ENCODE data around the gene HNF1A. TPM values are rescaled to one million over a fixed set of nuclear protein-coding genes. Genes with fewer than 3 reads are reported as not detected.

Gene HNF1A
- total and polyA plus RNA-seq, 2 of the 13 experiments (the other 11 are each of a cell fraction or from before 2014, with no cell fraction given): 13.4 to 34.7 TPM

DNA sequence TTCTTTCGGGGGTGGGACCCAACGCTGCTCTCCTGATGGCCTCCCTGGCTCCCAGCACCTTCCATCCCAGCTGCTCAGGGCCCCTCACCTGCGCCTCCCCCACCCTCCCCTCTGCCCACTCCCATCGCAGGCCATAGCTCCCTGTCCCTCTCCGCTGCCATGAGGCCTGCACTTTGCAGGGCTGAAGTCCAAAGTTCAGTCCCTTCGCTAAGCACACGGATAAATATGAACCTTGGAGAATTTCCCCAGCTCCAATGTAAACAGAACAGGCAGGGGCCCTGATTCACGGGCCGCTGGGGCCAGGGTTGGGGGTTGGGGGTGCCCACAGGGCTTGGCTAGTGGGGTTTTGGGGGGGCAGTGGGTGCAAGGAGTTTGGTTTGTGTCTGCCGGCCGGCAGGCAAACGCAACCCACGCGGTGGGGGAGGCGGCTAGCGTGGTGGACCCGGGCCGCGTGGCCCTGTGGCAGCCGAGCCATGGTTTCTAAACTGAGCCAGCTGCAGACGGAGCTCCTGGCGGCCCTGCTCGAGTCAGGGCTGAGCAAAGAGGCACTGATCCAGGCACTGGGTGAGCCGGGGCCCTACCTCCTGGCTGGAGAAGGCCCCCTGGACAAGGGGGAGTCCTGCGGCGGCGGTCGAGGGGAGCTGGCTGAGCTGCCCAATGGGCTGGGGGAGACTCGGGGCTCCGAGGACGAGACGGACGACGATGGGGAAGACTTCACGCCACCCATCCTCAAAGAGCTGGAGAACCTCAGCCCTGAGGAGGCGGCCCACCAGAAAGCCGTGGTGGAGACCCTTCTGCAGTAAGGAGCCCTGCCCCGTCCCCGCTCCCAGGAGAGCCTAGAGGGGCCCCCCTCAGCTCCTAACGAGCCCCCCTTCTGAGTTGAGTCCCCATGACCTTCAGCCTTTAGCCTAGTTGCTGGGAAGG is at the start of gene HNF1A (continued):
- TF ChIP-seq REST (IDR thresholded peaks at IDR 0.05; ENCODE audit: borderline replicate concordance in 1 of 2, low read depth in 1 of 2, low read length in 2 of 2) (peak in 1 of 2 experiments; percentile 79; a peak in 2 of 4 replicates), ZNF121 (CRISPR knock-in tag; IDR thresholded peaks at IDR 0.05) (peak; percentile 38; the same call in 1 of the 2 replicates), SMYD3 (CRISPR knock-in tag; IDR thresholded peaks at IDR 0.05) (no peak), SMARCC2 (IDR thresholded peaks at IDR 0.05) (no peak), BRCA1 (CRISPR knock-in tag; IDR thresholded peaks at IDR 0.05) (no peak), YEATS4 (CRISPR knock-in tag; IDR thresholded peaks at IDR 0.05; ENCODE audit: borderline replicate concordance) (peak; percentile 81), ZBTB42 (CRISPR knock-in tag; IDR thresholded peaks at IDR 0.05) (no peak), ZNF274 (CRISPR knock-in tag; IDR thresholded peaks at IDR 0.05) (no peak; the same call in 1 of the 2 replicates), ZFP41 (CRISPR knock-in tag; IDR thresholded peaks at IDR 0.05; ENCODE audit: borderline replicate concordance) (no peak), ELF1 (CRISPR knock-in tag; IDR thresholded peaks at IDR 0.05) (no peak), ZNF589 (CRISPR knock-in tag; conservative IDR thresholded peaks at IDR 0.05) (no peak), HNF4G (IDR thresholded peaks at IDR 0.05; ENCODE audit: borderline replicate concordance, low read depth, low read length) (peak; percentile 99), HNF4G (CRISPR knock-in tag; IDR thresholded peaks at IDR 0.05; ENCODE audit: borderline replicate concordance, low read depth) (peak; percentile 98), ZNF782 (CRISPR knock-in tag; IDR thresholded peaks at IDR 0.05; ENCODE audit: borderline replicate concordance) (0 out of 2 replicates have a peak, but pooled peaks have one; percentile 9), TARDBP (CRISPR knock-in tag; IDR thresholded peaks at IDR 0.05) (peak; percentile 95), CHD2 (IDR thresholded peaks at IDR 0.05; ENCODE audit: low read depth, low read length) (peak; percentile 28; the same call in 1 of the 2 replicates), THAP8 (CRISPR knock-in tag; IDR thresholded peaks at IDR 0.05; ENCODE audit: borderline replicate concordance) (no peak), MIER2 (CRISPR knock-in tag; IDR thresholded peaks at IDR 0.05) (peak; percentile 76; the same call in 1 of the 2 replicates), GATAD2A (CRISPR knock-in tag; IDR thresholded peaks at IDR 0.05) (peak; percentile 89), MLX (CRISPR knock-in tag; IDR thresholded peaks at IDR 0.05) (peak; percentile 90), ZNF788 (CRISPR knock-in tag; IDR thresholded peaks at IDR 0.05; ENCODE audit: borderline replicate concordance) (peak; percentile 49; the same call in 1 of the 2 replicates)
- TF ChIP-seq, protein P1, sequence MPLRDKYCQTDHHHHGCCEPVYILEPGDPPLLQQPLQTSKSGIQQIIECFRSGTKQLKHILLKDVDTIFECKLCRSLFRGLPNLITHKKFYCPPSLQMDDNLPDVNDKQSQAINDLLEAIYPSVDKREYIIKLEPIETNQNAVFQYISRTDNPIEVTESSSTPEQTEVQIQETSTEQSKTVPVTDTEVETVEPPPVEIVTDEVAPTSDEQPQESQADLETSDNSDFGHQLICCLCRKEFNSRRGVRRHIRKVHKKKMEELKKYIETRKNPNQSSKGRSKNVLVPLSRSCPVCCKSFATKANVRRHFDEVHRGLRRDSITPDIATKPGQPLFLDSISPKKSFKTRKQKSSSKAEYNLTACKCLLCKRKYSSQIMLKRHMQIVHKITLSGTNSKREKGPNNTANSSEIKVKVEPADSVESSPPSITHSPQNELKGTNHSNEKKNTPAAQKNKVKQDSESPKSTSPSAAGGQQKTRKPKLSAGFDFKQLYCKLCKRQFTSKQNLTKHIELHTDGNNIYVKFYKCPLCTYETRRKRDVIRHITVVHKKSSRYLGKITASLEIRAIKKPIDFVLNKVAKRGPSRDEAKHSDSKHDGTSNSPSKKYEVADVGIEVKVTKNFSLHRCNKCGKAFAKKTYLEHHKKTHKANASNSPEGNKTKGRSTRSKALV (CRISPR knock-in tag; IDR thresholded peaks at IDR 0.05): no peak

Data from HepG2 (cell line).